ENCODE results near the gene P2RY2.

The P2RY2 gene

GRCh38 chr11:73176145-73176873, 41.8 kb upstream of the P2RY2 start:
- no peak for TF ChIP-seq ZC3H10 (CRISPR knock-in tag; IDR thresholded peaks at IDR 0.05)
- no peak for TF ChIP-seq PPARA (CRISPR knock-in tag; IDR thresholded peaks at IDR 0.05; ENCODE audit: borderline replicate concordance)
- no peak for TF ChIP-seq ZNF565 (CRISPR knock-in tag; conservative IDR thresholded peaks at IDR 0.05; ENCODE audit: low read depth)
- no peak for TF ChIP-seq ZFP30 (CRISPR knock-in tag; IDR thresholded peaks at IDR 0.05)
- TF ChIP-seq TCF4 (CRISPR knock-in tag; IDR thresholded peaks at IDR 0.05; ENCODE audit: borderline replicate concordance): no peak
- TF ChIP-seq ESRRG (CRISPR knock-in tag; IDR thresholded peaks at IDR 0.05): no peak
- no peak for TF ChIP-seq BACH2 (CRISPR knock-in tag; IDR thresholded peaks at IDR 0.05; ENCODE audit: borderline replicate concordance)
- TF ChIP-seq OSR1 (CRISPR knock-in tag; IDR thresholded peaks at IDR 0.05): no peak
- no peak for TF ChIP-seq ISL1 (CRISPR knock-in tag; IDR thresholded peaks at IDR 0.05)
- no peak for TF ChIP-seq TOX (CRISPR knock-in tag; IDR thresholded peaks at IDR 0.05; ENCODE audit: borderline replicate concordance)
- TF ChIP-seq ZNF70 (CRISPR knock-in tag; IDR thresholded peaks at IDR 0.05): no peak
- TF ChIP-seq ARNTL (CRISPR knock-in tag; IDR thresholded peaks at IDR 0.05; ENCODE audit: borderline replicate concordance, low read depth): no peak
- no peak for ATAC-seq

GRCh38 chr11:73176874-73177155, 41.3 kb upstream of the P2RY2 start:
- TF ChIP-seq PPARA (CRISPR knock-in tag; IDR thresholded peaks at IDR 0.05; ENCODE audit: borderline replicate concordance) (no peak), TSHZ2 (CRISPR knock-in tag; IDR thresholded peaks at IDR 0.05) (no peak), OSR1 (CRISPR knock-in tag; IDR thresholded peaks at IDR 0.05) (no peak), ZFP30 (CRISPR knock-in tag; IDR thresholded peaks at IDR 0.05) (no peak), ZNF565 (CRISPR knock-in tag; conservative IDR thresholded peaks at IDR 0.05; ENCODE audit: low read depth) (no peak), CSRNP3 (CRISPR knock-in tag; IDR thresholded peaks at IDR 0.05) (no peak), POU6F1 (CRISPR knock-in tag; IDR thresholded peaks at IDR 0.05; ENCODE audit: borderline replicate concordance, low read depth) (no peak), GLIS3 (CRISPR knock-in tag; IDR thresholded peaks at IDR 0.05) (no peak), ZC3H10 (CRISPR knock-in tag; IDR thresholded peaks at IDR 0.05) (no peak), ESRRG (CRISPR knock-in tag; IDR thresholded peaks at IDR 0.05) (no peak), ARNTL (CRISPR knock-in tag; IDR thresholded peaks at IDR 0.05; ENCODE audit: borderline replicate concordance, low read depth) (no peak), ISL1 (CRISPR knock-in tag; IDR thresholded peaks at IDR 0.05) (no peak)
- ATAC-seq: no peak

- ATAC-seq: peak; percentile 37
These were observed 40.7 kb upstream of the P2RY2 start for GRCh38 chr11:73177380-73177777.

More at GRCh38 chr11:73177380-73177777, 40.7 kb upstream of the P2RY2 start:
- TF ChIP-seq TCF4 (CRISPR knock-in tag; IDR thresholded peaks at IDR 0.05; ENCODE audit: borderline replicate concordance): no peak
- TF ChIP-seq ESRRG (CRISPR knock-in tag; IDR thresholded peaks at IDR 0.05): no peak
- no peak for TF ChIP-seq OSR1 (CRISPR knock-in tag; IDR thresholded peaks at IDR 0.05)
- no peak for TF ChIP-seq ZNF8 (CRISPR knock-in tag; IDR thresholded peaks at IDR 0.05)
- no peak for TF ChIP-seq PATZ1 (CRISPR knock-in tag; IDR thresholded peaks at IDR 0.05; ENCODE audit: borderline replicate concordance)
